Stimulated activated CD8-positive, alpha-beta memory T cell treated with anti-CD3 and anti-CD28 coated beads, Interleukin-2, amount 100 ng/mL, for 1 hour (primary cell): ENCODE results near the gene SEPTIN5.

ENCODE experiments used
- DNase-seq, 2 donors: peaks; one replicate each; pipeline ENCODE4 v3.0.0-alpha.2; 2020; ENCODE audit warnings: low read depth in 2 of 2

The SEPTIN5 gene

GRCh38 chr22:19760951-19761724 lies 46.8 kb downstream of the SEPTIN5 start:
- no peak for DNase-seq

- no peak for DNase-seq
Observed at GRCh38 chr22:19761725-19762567, 47.6 kb downstream of the SEPTIN5 start.

DNA sequence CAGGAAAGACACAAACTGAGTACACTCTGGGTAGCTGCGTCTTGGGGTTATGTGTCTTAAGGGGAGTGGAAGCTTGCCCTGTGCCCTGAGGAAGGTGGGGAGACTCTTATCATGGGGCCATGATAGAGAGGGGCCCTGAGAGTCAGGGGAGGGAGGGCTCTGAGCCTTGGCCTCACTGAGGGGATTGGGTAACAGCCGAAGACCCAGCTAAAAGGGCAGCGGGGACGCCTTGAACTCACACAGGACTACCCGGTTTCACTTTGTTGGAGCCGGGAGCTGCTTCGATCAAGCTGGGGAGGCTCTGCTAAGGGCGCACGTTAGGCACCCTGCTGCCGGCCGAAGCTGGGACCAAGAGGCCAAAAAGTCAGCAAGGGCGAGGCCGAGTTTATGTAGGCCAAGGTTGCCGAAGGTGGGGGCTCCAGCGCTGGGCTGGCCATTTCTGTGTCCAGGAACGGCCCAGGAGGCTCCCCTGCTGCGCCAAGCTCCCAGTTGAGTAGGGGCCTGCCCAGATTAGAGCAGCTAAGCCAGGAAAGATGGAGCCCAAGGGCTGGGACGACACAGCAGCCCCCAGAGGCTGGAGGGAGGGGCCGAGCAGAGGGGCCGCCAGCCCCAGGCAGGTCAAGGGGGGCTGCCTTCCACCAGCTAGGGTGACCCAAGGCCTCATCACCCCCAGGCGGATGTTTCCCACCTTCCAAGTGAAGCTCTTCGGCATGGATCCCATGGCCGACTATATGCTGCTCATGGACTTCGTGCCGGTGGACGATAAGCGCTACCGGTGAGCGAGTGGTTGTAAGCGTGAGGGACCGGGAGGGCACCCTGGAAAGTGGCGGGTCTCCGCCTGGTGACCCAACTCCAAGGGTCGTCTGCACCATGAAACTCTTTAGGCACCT lies 48.5 kb downstream of the SEPTIN5 start:
- no peak for DNase-seq

DNA sequence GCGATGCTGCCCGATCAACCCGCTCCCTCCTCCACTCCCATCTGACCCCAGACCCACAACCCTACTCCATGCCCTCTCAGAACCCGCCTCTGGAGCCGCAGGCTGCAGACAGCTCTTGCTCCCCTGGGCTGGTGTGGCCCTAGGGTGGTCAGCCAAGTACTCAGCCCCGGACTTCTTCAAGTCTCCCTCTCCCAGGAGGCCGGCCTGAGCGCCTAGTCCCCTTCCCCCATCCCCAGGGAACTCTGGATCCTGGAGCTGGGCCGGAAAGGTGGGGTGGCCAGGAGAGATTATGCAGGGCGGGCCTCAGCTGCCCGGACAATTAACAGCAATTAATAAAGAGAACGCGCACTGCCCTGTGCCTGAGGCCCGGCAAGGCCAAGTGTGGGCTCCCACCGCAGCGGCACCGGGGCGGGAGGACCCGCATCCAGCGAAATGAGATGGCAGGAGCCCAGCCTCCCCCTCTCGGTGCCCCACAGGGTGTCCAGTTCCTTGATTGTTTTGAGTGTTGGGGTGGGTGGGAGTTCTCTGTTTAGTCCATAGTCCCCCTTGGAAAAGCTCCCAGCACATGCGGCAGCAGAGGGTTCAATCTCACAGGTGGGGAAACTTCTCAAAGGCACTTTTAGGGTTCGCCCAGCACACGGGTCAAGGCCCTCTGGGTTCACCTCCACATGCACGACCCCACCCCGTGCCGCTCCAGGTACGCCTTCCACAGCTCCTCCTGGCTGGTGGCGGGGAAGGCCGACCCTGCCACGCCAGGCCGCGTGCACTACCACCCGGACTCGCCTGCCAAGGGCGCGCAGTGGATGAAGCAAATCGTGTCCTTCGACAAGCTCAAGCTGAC lies 49.4 kb downstream of the SEPTIN5 start:
- no peak for DNase-seq

GRCh38 chr22:19764299-19764593 lies 49.9 kb downstream of the SEPTIN5 start:
- no peak for DNase-seq

DNA sequence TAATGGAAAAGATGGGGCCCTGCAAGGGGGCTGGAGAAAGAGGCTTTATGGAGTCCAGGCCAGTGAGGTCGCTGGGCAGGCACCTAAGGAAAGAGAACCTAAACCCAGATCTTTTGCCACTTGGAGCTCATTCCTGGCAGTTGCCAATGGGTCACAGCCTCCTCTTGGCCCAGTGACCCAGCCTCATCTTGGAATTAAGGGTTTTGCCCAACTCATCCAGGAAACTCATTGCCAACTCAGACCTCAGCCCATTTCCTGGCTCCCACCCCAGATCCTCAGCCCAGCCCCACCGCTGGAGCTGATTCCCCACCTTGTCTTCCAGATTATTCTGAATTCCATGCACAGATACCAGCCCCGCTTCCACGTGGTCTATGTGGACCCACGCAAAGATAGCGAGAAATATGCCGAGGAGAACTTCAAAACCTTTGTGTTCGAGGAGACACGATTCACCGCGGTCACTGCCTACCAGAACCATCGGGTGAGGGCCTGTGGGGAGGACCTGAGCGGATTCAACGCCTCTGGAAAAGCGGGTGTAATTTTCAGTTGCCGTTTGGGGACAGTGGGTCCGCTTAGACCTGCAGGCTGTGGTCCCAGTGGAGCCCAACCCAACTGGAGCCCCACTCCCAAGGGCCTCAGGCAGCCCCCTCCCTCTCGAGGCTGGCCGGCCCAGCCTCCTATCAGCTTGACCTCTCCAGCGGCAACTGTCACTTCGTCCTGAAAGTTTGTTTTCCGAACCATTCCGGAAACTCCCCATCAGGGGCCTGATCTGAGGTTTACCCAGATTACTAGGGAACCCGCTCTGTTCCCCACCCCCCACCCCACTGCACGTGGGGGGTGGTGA lies 50.6 kb downstream of the SEPTIN5 start:
- no peak for DNase-seq

DNA sequence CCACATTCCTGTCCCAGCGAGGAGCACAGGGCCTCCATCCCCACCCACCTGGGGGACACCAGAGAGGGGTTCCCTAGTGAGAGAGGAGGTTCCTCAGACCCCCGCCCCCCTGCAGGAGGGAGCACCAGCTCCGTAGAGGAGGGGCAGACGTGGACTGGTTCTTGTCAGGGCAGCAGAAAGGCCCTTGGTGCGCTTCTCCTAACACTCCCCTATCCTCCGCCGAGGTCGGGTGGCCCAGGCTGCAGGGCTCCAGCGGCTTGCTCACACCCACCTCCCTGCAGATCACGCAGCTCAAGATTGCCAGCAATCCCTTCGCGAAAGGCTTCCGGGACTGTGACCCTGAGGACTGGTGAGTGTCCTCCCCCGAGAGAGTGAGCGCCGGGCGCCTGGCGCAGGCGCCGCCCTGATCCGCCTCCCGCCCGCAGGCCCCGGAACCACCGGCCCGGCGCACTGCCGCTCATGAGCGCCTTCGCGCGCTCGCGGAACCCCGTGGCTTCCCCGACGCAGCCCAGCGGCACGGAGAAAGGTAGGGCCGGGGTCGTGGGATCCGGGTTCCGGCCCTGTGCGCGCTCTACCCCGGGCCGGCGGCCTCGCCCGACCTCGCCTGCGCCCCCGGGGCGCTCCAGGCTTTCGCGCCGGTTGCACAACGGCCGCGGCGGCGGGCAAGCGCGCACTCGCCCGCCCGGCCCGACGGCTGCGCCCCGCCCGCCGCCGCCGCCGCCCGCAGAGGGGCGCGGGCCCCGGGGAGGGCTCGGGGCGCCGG lies 51.4 kb downstream of the SEPTIN5 start:
- no peak for DNase-seq

- DNase-seq, result no peak
Observed at GRCh38 chr22:19766240-19766510, 51.9 kb downstream of the SEPTIN5 start.

DNA sequence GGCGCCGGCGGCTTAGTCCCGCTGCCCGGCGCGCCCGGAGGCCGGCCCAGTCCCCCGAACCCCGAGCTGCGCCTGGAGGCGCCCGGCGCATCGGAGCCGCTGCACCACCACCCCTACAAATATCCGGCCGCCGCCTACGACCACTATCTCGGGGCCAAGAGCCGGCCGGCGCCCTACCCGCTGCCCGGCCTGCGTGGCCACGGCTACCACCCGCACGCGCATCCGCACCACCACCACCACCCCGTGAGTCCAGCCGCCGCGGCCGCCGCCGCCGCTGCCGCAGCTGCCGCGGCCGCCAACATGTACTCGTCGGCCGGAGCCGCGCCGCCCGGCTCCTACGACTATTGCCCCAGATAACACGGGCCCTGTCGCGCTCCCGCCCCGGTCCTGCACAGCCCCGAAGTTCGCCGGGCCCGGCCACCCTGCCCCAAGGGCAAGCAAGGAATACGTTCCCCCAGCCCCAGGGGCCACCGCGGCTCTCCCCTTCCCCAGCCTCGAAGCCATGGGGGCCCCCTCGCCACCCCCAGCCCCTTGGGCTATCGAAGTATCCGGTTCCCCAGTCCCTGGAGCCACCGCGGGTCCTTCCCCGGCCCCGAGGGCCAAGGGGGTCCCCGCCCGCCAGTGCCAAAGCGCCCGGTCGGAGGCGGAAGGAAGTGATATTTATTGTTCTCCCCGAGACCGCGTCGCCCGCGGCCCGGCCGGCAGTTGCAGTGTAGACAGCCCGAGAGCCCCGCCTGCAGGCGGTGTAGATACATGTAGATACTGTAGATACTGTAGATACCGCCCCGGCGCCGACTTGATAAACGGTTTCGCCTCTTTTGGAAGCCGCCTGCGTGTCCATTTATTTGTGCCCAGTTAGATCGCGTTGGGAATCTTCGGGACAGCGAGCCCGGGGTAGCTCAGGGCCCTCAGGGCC lies 52.5 kb downstream of the SEPTIN5 start:
- peak in 1 of 2 donors; percentile 26 for DNase-seq

GRCh38 chr22:19767427-19768341 lies 53.4 kb downstream of the SEPTIN5 start:
- DNase-seq, result no peak

DNA sequence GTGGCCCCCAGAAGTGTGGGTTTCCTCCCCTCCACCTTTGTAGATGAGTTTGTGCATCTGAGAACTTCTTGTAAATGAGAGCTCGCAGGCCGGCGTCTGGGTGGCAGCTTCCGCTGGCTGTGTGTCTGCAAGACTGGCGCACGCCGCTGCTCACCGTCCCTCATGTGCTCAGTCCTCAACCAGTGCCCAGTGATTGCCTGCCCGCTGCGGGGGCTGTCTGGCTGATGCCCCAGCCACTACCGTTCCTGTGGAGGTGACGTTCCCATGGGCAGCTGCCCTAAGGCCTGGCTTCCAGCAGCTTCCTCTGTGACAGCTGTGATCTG lies 55.1 kb downstream of the SEPTIN5 start:
- DNase-seq, result no peak

DNA sequence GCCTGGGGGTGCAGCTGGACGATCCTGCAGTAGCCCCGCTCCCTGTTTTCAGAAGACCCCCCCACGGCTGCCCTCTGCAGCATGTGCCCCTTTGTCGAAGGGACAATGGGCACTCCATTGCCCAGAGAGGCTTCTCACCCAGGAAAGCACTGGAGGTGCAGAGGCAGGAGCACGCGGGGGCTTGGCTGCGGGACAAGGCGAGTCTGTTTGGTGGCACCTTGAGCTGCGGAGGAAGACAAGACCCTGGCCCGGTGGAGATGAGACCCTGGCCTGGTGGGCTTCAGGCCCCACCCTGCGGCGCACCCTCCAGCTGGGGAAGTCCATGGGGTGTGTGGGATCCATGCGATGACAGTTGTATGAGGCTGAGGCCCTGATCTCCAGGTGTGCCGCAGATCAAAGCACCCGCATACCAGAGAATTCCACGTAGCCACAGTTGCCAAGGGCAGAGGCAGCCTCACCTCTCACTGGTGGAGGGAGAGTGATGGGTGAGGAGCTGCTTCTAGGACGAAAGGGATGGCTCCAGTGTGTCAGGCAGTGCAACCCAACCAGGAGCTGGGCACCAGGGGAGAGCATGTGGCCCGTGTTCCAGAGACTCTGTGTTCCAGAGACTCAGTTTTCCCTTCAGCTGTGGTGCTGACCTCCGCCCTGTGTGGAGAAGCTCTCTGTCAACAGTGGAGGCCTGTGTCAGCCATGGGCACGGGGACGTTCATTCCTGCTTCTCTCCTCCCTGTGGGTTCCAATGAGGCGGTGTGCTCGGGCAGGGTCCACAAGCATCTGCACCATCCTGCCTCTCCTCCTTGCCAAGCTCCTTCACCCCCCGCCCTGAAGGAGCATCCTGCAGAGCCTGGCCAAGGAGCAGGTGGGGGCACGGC lies 56.3 kb downstream of the SEPTIN5 start:
- DNase-seq, result no peak

- no peak for DNase-seq
Observed at GRCh38 chr22:19772422-19772672, 58.0 kb downstream of the SEPTIN5 start.
